GM12878 (cell line): Measurements from ENCODE around the gene CDC42SE1. TPM values are rescaled to one million over a fixed set of nuclear protein-coding genes. Genes with fewer than 3 reads are reported as not detected.

Experiments used
- ATAC-seq: fragments of 200-7000 bp; cut with Tn5 transposase; 3 replicates; pipeline ENCODE4 v1.9.1; 2020; ENCODE audit warnings: mild to moderate bottlenecking, moderate library complexity
- BruUV-seq: library from RNA; stranded (reverse); fragments of 400-500 nt; replicated peaks from 2 replicates; lab custom pipeline; 2021; lab: Mats Ljungman, UMichigan
- CTCF ChIA-PET: fragments of 300-600 bp; sonication (Branson Sonifier 250); formaldehyde crosslinking; extraction: SDS; loops from one replicate; lab custom pipeline; 2021; ENCODE audit warnings: inconsistent platforms; lab: Yijun Ruan, JAX
- POLR2A ChIA-PET: fragments of 350-600 bp; formaldehyde crosslinking; extraction: SDS; loops from one replicate; lab custom pipeline; 2021; ENCODE audit warnings: inconsistent platforms; lab: Charles Lee
- RAD21 ChIA-PET: fragments of 300-600 bp; sonication (Branson Sonifier 250); formaldehyde crosslinking; loops from one replicate; lab custom pipeline; 2023; ENCODE audit warnings: antibody characterized with exemption; ENCODE audit not compliant: unreplicated experiment; lab: Charles Lee
- SMC1A ChIA-PET: fragments of 300-600 bp; sonication (Branson Sonifier 250); formaldehyde crosslinking; loops from one replicate; lab custom pipeline; 2023; ENCODE audit not compliant: unreplicated experiment, uncharacterized antibody; lab: Charles Lee
- DNase-seq: peaks from one replicate; pipeline ENCODE4 v3.0.0-alpha.2; 2011; ENCODE audit warnings: low read depth, low spot score
- FAIRE-seq: peaks from 3 replicates; lab custom pipeline; 2011; peaks lifted over from hg19 to GRCh38; lab: Jason Lieb, UNC
- H2AFZ ChIP-seq: 2 replicates; pipeline ENCODE4 v1.6.0; 2011; ENCODE audit warnings: low read depth, low read length, control low read depth; ENCODE audit not compliant: control insufficient read depth
- H3K27ac ChIP-seq: 2 replicates; pipeline ENCODE4 v1.5.1; 2011; ENCODE audit warnings: control low read depth; ENCODE audit not compliant: control insufficient read depth, insufficient read depth
- H3K27me3 ChIP-seq, 2 experiments: replicated peaks in 1 of 2; 2 replicates each; pipeline versions ENCODE4 v1.6.0 to v1.6.1; 2011; ENCODE audit warnings: low read length in 1 of 2; ENCODE audit not compliant: control insufficient read depth in 2 of 2, insufficient read depth in 2 of 2
- H3K36me3 ChIP-seq, 2 experiments: 2 replicates each; pipeline ENCODE4 v1.5.1; 2011; ENCODE audit warnings: low read length in 1 of 2; ENCODE audit not compliant: control insufficient read depth in 2 of 2, insufficient read depth in 2 of 2
- H3K4me1 ChIP-seq: 2 replicates; pipeline ENCODE4 v1.6.1; 2011; ENCODE audit warnings: mild to moderate bottlenecking, low read length, moderate library complexity, mixed read lengths; ENCODE audit not compliant: control insufficient read depth, insufficient read depth
- H3K4me2 ChIP-seq: 2 replicates; pipeline ENCODE4 v1.6.0; 2011; ENCODE audit warnings: control low read depth; ENCODE audit not compliant: control insufficient read depth, insufficient read depth
- H3K4me3 ChIP-seq: fragments of 200-600 bp; sonication (generic); 2 replicates; pipeline ENCODE4 v1.5.1; 2016
- H3K79me2 ChIP-seq: 2 replicates; pipeline ENCODE4 v1.6.0; 2011; ENCODE audit warnings: low read length; ENCODE audit not compliant: control insufficient read depth, insufficient read depth
- H3K9ac ChIP-seq: 2 replicates; pipeline ENCODE4 v1.8.0; 2011; ENCODE audit warnings: low read length, control low read depth, mixed read lengths; ENCODE audit not compliant: control insufficient read depth, insufficient read depth
- H3K9me3 ChIP-seq: replicated peaks from 3 replicates; pipeline ENCODE4 v1.5.1; 2011; ENCODE audit warnings: mild to moderate bottlenecking, low read length; ENCODE audit not compliant: control insufficient read depth, insufficient read depth
- H4K20me1 ChIP-seq: 2 replicates; pipeline ENCODE4 v1.6.0; 2011; ENCODE audit not compliant: control insufficient read depth, insufficient read depth
- CTCF ChIP-seq, 3 experiments: IDR thresholded peaks in 2 of 3; conservative IDR thresholded peaks in 1 of 3; 2 replicates each; pipeline ENCODE4 v1.5.1; 2011; ENCODE audit warnings: low read depth in 3 of 3, low read length in 3 of 3, mild to moderate bottlenecking in 3 of 3, control low read depth in 2 of 3, moderate library complexity in 2 of 3, inconsistent platforms in 1 of 3, mixed read lengths in 1 of 3; ENCODE audit not compliant: control insufficient read depth in 2 of 3, insufficient read depth in 1 of 3; ENCODE audit errors: extremely low read depth in 1 of 3
- E4F1 ChIP-seq: fragments of 450-650 bp; IDR thresholded peaks from 2 replicates; pipeline ENCODE4 v1.6.1; 2018; ENCODE audit warnings: borderline replicate concordance, mild to moderate bottlenecking; ENCODE audit not compliant: partially characterized antibody
- FOXK2 ChIP-seq: fragments of 450-650 bp; IDR thresholded peaks from 2 replicates; pipeline ENCODE4 v1.6.1; 2017; ENCODE audit warnings: mild to moderate bottlenecking, moderate library complexity
- IKZF2 ChIP-seq, 2 experiments: fragments of 450-650 bp; IDR thresholded peaks; 2 replicates each; pipeline ENCODE4 v1.6.1; 2017; ENCODE audit warnings: mild to moderate bottlenecking in 2 of 2, moderate library complexity in 2 of 2
- RBBP5 ChIP-seq: fragments of 200-600 bp; sonication (generic); conservative IDR thresholded peaks from 2 replicates; pipeline ENCODE4 v1.6.1; 2016
- USF2 ChIP-seq: IDR thresholded peaks from 2 replicates; pipeline ENCODE4 v1.6.1; 2011; ENCODE audit warnings: low read depth, low read length, improper control_type of control experiment, borderline replicate concordance
- ZBED1 ChIP-seq: IDR thresholded peaks from 2 replicates; pipeline ENCODE4 v1.6.1; 2016; ENCODE audit warnings: borderline replicate concordance
- WGBS: methylation state at CpG from one replicate; pipeline ENCODE4 v1.1.6; 2016; ENCODE audit warnings: low lambda C conversion rate; ENCODE audit not compliant: insufficient replicate concordance, insufficient coverage; ENCODE audit errors: missing lambda C conversion rate; 5-methylcytosine and 5-hydroxymethylcytosine counted together
- in situ Hi-C: fragments of 300-500 bp; cut with MboI; formaldehyde crosslinking; loops from 9 replicates; pipeline ENCODE4 v1.14.3; 2018; ENCODE audit warnings: mixed read lengths
- intact Hi-C: fragments of 100-400 bp; cut with micrococcal nuclease; formaldehyde crosslinking; loops from one replicate; pipeline ENCODE4 v1.14.2; 2022; ENCODE audit not compliant: unreplicated experiment
- polyA plus RNA-seq, 11 experiments: library from polyadenylated mRNA; depleted of rRNA in 4 of 11; unstranded in 6 of 11; stranded (reverse) in 5 of 11; fragments of >200 nt; fragmentation: Nextera tagmentation in 4 of 11; fragmentation: Illumina TruSeq in 1 of 11; extraction: Ambion mirVana in 4 of 11; extraction: Trizol in 1 of 11; gene quantifications; 1 replicate in 1 of 11; 2 replicates in 10 of 11; pipeline versions ENCODE4 v1.2.1 to v1.2.3, GENCODE V29; 2011 to 2016; ENCODE audit warnings: inconsistent platforms in 2 of 11, missing spikeins in 2 of 11, low read depth in 1 of 11
- total RNA-seq, 4 experiments: library from RNA; depleted of rRNA in 3 of 4; stranded (reverse); fragments of >200 nt in 3 of 4; fragmentation: Illumina TruSeq in 1 of 4; extraction: Trizol in 1 of 4; gene quantifications; 2 replicates each; pipeline versions ENCODE4 v1.2.1 to v1.2.3, GENCODE V29; 2013 to 2021

Gene CDC42SE1
- total and polyA plus RNA-seq, 10 of the 15 experiments (the other 5 are each of a cell fraction or from before 2014, with no cell fraction given): 35.7 to 112 (median 74.3) TPM

- intact Hi-C loops: no loop called here
- Histone ChIP-seq H3K4me3 (no peak overlapping the region), H3K27ac (no peak overlapping the region), H3K79me2 (peaks cover 10% of the 10 kb centered on the region), H3K4me2 (no peak overlapping the region), H3K9me3 (no peaks in the 10 kb centered on the region), H3K36me3 (no peaks in the 10 kb centered on the region), H3K27me3 (no peaks in the 10 kb centered on the region), H3K4me1 (peaks cover 8% of the 10 kb centered on the region), H2AFZ (no peak overlapping the region), H4K20me1 (no peaks in the 10 kb centered on the region), H3K9ac (no peak overlapping the region)
- FAIRE-seq (no peak), DNase-seq (no peak), ATAC-seq (no peak)
- ChIA-PET SMC1A (interaction anchor here (1.0 to 3.2 kb wide), 3 partner anchors 11 to 27 kb away, joined by 3 to 22 read pairs (median 9); partner anchors contain the start of gene MLLT11), CTCF (interaction anchor here (0.6 to 4.2 kb wide), 8 partner anchors 10 to 1078 kb away, joined by 5 to 26 read pairs (median 9); partner anchors contain the start of genes C1orf56, MLLT11 and TNFAIP8L2), POLR2A (interaction anchor here (0.6 to 1.5 kb wide), 4 partner anchors 14 to 84 kb away, joined by 3 to 6 read pairs (median 4); partner anchors contain the start of gene TNFAIP8L2), RAD21 (interaction anchor here (2.6 kb wide), 1 partner anchor 84 kb away, joined by 26 read pairs; the partner anchor contains the start of gene TNFAIP8L2)
- in situ Hi-C loops: no loop called here
- WGBS: 77% methylated on average over 13 of the region's 13 CpGs
- TF ChIP-seq IKZF2 (IDR thresholded peaks at IDR 0.05) (no peak), ZBED1 (no peak)
- no TSS peak for BruUV-seq
These were observed 12.8 kb upstream of the CDC42SE1 start for GRCh38 chr1:151072224-151072623.

GRCh38 chr1:151070474-151071276, 11.3 kb upstream of the CDC42SE1 start, which contains the start of gene GABPB2:
Gene GABPB2, plus strand, starts transcription at chr1:151070761. Its CDS starts 17,429 bp downstream, at chr1:151088190.
- no peaks in the 10 kb centered on the region for H3K9me3 ChIP-seq
- peak; percentile 47 for FAIRE-seq
- ATAC-seq: peak; percentile 97
- peak within 1 kb of the TSS; percentile 98 for H3K9ac ChIP-seq
- H3K36me3 ChIP-seq: no peaks in the 10 kb centered on the region
- H3K27me3 ChIP-seq: no peaks in the 10 kb centered on the region
- ChIA-PET CTCF (interaction anchor here (0.6 to 4.2 kb wide), 14 partner anchors 9 to 105 kb away, joined by 3 to 26 read pairs (median 6); partner anchors contain the start of genes C1orf56, CDC42SE1, MLLT11 and TMOD4), RAD21 (interaction anchor here (0.7 to 2.6 kb wide), 6 partner anchors 9 to 181 kb away, joined by 3 to 26 read pairs (median 6); partner anchors contain the start of genes CDC42SE1, MLLT11 and TNFAIP8L2), SMC1A (interaction anchor here (0.6 to 3.2 kb wide), 5 partner anchors 9 to 86 kb away, joined by 4 to 22 read pairs (median 7); partner anchors contain the start of genes MLLT11 and TNFAIP8L2), POLR2A (interaction anchor here (0.5 to 2.8 kb wide), 7 partner anchors 11 to 701 kb away, joined by 3 to 38 read pairs (median 4); partner anchors contain the start of genes C1orf56, CDC42SE1, MLLT11 and TNFAIP8L2)
- peak within 1 kb of the TSS; percentile 93 for H3K4me2 ChIP-seq
- intact Hi-C loops: loop anchor here (1.0 kb wide), 2 partner anchors 11 to 86 kb away; partner anchors contain the start of genes CDC42SE1 and TNFAIP8L2
- H3K27ac ChIP-seq: peak within 1 kb of the TSS; percentile 100
- 2% methylated on average over 33 of the region's 50 CpGs for WGBS
- in situ Hi-C loops: no loop called here
- peak within 1 kb of the TSS; percentile 99 for H3K4me3 ChIP-seq
- peak within 1 kb of the TSS; percentile 100 for H2AFZ ChIP-seq
- no peaks in the 10 kb centered on the region for H4K20me1 ChIP-seq
- peak; percentile 72 for DNase-seq
- H3K4me1 ChIP-seq: peaks cover 8% of the 10 kb centered on the region
- H3K79me2 ChIP-seq: peaks cover 10% of the 10 kb centered on the region
- TSS peak; percentile 88 for BruUV-seq
- 0 out of 2 replicates have a peak, but pooled peaks have one; percentile 59 for TF ChIP-seq FOXK2
- no peak for TF ChIP-seq RBBP5
- peak; percentile 82 to 98 (median 85) for TF ChIP-seq CTCF (IDR thresholded peaks at IDR 0.05 in 2 of 3, conservative IDR thresholded peaks at IDR 0.05 in 1 of 3; ENCODE audit: control insufficient read depth in 2 of 3, extremely low read depth in 1 of 3, insufficient read depth in 1 of 3, low read depth in 3 of 3, low read length in 3 of 3)
- TF ChIP-seq USF2: no peak
- TF ChIP-seq E4F1: peak; percentile 94
